GM23248 (cell line): ENCODE data around the gene PEX26. TPM values are rescaled to one million over a fixed set of nuclear protein-coding genes. Genes with fewer than 3 reads are reported as not detected.
"Not testable (repeated sequence)": the region's sequence is repeated elsewhere in the genome, so short reads cannot be mapped to it uniquely, and the experiment has no call there.

Experiments used
- DNase-seq: peaks from one replicate; pipeline ENCODE4 v3.0.0-alpha.2; 2015
- H2AFZ ChIP-seq: fragments of 200-600 bp; sonication (generic); 2 replicates; pipeline ENCODE4 v1.6.1; 2016; ENCODE audit warnings: antibody characterized with exemption
- H3F3A ChIP-seq: fragments of 200-600 bp; sonication (generic); 2 replicates; pipeline ENCODE4 v1.6.1; 2016; ENCODE audit warnings: mild to moderate bottlenecking, antibody characterized with exemption, mixed run types; ENCODE audit not compliant: insufficient read depth
- H3K27ac ChIP-seq: fragments of 200-600 bp; sonication (generic); 2 replicates; pipeline ENCODE4 v1.5.1; 2016; ENCODE audit warnings: mild to moderate bottlenecking
- H3K27me3 ChIP-seq: fragments of 200-600 bp; sonication (generic); replicated peaks from 2 replicates; pipeline ENCODE4 v1.6.1; 2016; ENCODE audit warnings: mild to moderate bottlenecking; ENCODE audit not compliant: insufficient read depth
- H3K36me3 ChIP-seq: fragments of 200-600 bp; sonication (generic); 2 replicates; pipeline ENCODE4 v1.6.1; 2016; ENCODE audit warnings: low read depth, mild to moderate bottlenecking
- H3K4me1 ChIP-seq: fragments of 200-600 bp; sonication (generic); 2 replicates; pipeline ENCODE4 v1.6.1; 2016; ENCODE audit warnings: mild to moderate bottlenecking; ENCODE audit not compliant: insufficient read depth
- H3K4me2 ChIP-seq: fragments of 200-600 bp; sonication (generic); one replicate; pipeline ENCODE4 v1.6.1; 2016; ENCODE audit warnings: mild to moderate bottlenecking; ENCODE audit not compliant: unreplicated experiment
- H3K4me3 ChIP-seq: fragments of 200-600 bp; sonication (generic); 2 replicates; pipeline ENCODE4 v1.5.1; 2016; ENCODE audit warnings: mild to moderate bottlenecking
- H3K79me2 ChIP-seq: fragments of 200-600 bp; sonication (generic); 2 replicates; pipeline ENCODE4 v1.6.1; 2016; ENCODE audit warnings: mild to moderate bottlenecking; ENCODE audit not compliant: insufficient read depth
- H3K9ac ChIP-seq: fragments of 200-600 bp; sonication (generic); 2 replicates; pipeline ENCODE4 v1.6.1; 2016; ENCODE audit warnings: mild to moderate bottlenecking
- H3K9me2 ChIP-seq: fragments of 200-600 bp; sonication (generic); 2 replicates; pipeline ENCODE4 v1.6.1; 2016; ENCODE audit warnings: mixed run types, mild to moderate bottlenecking, moderate library complexity; ENCODE audit not compliant: insufficient read depth
- H3K9me3 ChIP-seq: fragments of 200-600 bp; sonication (generic); one replicate; pipeline ENCODE4 v1.6.1; 2017; ENCODE audit warnings: low read depth
- H4K20me1 ChIP-seq: fragments of 200-600 bp; sonication (generic); 2 replicates; pipeline ENCODE4 v1.6.0; 2016; ENCODE audit not compliant: insufficient read depth
- EZH2 ChIP-seq: fragments of 200-600 bp; sonication (generic); IDR thresholded peaks from 2 replicates; pipeline ENCODE4 v1.6.1; 2018; ENCODE audit warnings: antibody characterized with exemption, mild to moderate bottlenecking; ENCODE audit not compliant: insufficient read depth, poor library complexity, severe bottlenecking
- EZH2phosphoT487 ChIP-seq: fragments of 200-600 bp; sonication (generic); IDR thresholded peaks from 2 replicates; pipeline ENCODE4 v1.6.1; 2018; ENCODE audit warnings: antibody characterized with exemption, moderate library complexity, mild to moderate bottlenecking, low read depth; ENCODE audit not compliant: insufficient read depth
- WGBS, 2 experiments: methylation state at CpG; one replicate each; pipeline ENCODE4 v1.1.6; 2015 to 2017; ENCODE audit warnings: low lambda C conversion rate in 2 of 2, low coverage in 1 of 2; ENCODE audit errors: missing lambda C conversion rate in 2 of 2; 5-methylcytosine and 5-hydroxymethylcytosine counted together
- in situ Hi-C: fragments of 300-500 bp; cut with MboI; formaldehyde crosslinking; loops from 2 replicates; pipeline ENCODE4 v1.15.0; 2020
- polyA plus RNA-seq: library from polyadenylated mRNA; unstranded; fragments of >200 nt; fragmentation: Nextera tagmentation; extraction: Ambion mirVana; gene quantifications from 2 replicates; pipeline ENCODE4 v1.2.1, GENCODE V29; 2016
- total RNA-seq: library from RNA; depleted of rRNA; stranded (reverse); fragments of >200 nt; shearing (Covaris generic); gene quantifications from 2 replicates; pipeline ENCODE4 v1.2.3, GENCODE V29; 2014

The PEX26 gene
- total and polyA plus RNA-seq, 2 experiments from 2014 or later, result 4.7 to 32.2 TPM

DNA sequence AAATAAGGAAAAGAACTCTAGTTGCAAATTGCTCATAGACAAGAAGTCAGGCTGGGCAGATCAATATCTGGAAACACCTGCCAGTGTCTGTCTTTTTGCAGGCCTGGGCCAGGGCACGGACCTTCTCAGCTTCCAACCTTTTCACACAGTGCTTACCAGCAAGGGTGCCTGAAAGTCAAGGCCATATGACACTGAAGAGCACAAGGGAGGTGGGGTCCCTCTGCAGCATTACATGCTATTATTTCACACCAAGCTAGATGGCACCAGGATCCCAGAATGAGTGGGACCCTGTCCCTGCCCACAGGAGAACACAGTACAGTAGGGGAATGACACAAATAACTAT lies 5.9 kb upstream of the PEX26 start:
- no peak for TF ChIP-seq EZH2phosphoT487
- TF ChIP-seq EZH2, result no peak
- Histone ChIP-seq H3K9ac (no peak overlapping the region), H2AFZ (no peak overlapping the region), H3K4me2 (no peak overlapping the region), H3K9me2 (no peaks in the 10 kb centered on the region), H3K27me3 (no peaks in the 10 kb centered on the region), H3K36me3 (no peaks in the 10 kb centered on the region), H3K27ac (no peak overlapping the region), H4K20me1 (no peaks in the 10 kb centered on the region), H3K4me1 (peaks cover 27% of the 10 kb centered on the region), H3K79me2 (peaks cover 4% of the 10 kb centered on the region), H3K9me3 (no peaks in the 10 kb centered on the region), H3F3A (peaks cover 8% of the 10 kb centered on the region; the same call in 1 of the 2 replicates), H3K4me3 (no peak overlapping the region)
- in situ Hi-C loops, result no loop called here
- DNase-seq, result no peak
- WGBS, 2 experiments, result 96 to 100% methylated on average over 1 of the region's 1 CpG

DNA sequence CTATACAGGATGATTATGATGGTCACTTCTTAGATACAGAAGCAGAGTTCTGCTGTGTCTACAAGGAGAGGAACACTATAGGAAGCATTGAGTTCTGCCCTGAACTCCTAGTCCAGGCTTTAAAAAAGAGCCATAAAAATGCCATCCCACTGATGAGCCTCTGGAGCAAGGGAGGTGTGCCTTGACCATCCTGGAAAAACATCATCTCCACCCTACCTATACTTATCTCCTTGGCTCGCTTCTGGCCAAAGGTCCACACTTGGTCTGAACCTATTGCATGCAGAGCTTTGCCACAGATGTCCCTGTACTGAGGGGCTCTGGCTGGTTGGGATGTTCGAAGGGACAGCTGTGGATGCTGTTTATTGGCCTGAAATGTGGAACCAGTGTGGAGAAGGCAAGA lies 4.3 kb upstream of the PEX26 start:
- no peak overlapping the region for H3K27ac ChIP-seq
- H3K9ac ChIP-seq, result no peak overlapping the region
- in situ Hi-C loops, result no loop called here
- H3K4me3 ChIP-seq, result no peak overlapping the region
- WGBS, 2 experiments, result 87 to 89% methylated on average over 2 of the region's 2 CpGs
- no peaks in the 10 kb centered on the region for H3K9me3 ChIP-seq
- H2AFZ ChIP-seq, result no peak overlapping the region
- H3K9me2 ChIP-seq, result no peaks in the 10 kb centered on the region
- no peaks in the 10 kb centered on the region for H3K27me3 ChIP-seq
- H3K4me2 ChIP-seq, result no peak overlapping the region
- H3F3A ChIP-seq, result peaks cover 9% of the 10 kb centered on the region; the same call in 1 of the 2 replicates
- H4K20me1 ChIP-seq, result no peaks in the 10 kb centered on the region
- TF ChIP-seq EZH2phosphoT487 (no peak), EZH2 (no peak)
- no peak for DNase-seq
- H3K79me2 ChIP-seq, result peaks cover 17% of the 10 kb centered on the region
- H3K36me3 ChIP-seq, result no peaks in the 10 kb centered on the region
- peaks cover 17% of the 10 kb centered on the region for H3K4me1 ChIP-seq

DNA sequence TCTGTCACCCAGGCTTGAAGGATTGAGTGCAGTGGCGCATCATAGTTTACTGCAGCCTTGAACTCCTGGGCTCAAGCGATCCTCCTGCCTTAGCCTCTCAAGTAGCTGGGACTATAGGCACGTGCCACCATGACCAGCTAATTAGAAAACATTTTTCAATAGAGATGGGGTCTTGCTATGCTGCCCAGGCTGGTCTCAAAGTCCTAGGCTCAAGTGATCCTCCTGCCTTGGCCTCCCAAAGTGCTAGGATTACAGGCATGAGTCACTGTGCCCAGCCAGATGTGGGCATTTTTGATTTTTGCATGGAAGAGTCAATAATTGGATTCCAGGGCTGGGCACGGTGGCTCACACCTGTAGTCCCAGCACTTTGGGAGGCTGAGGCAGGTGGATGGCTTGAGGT lies 3.9 kb upstream of the PEX26 start:
- 95 to 100% methylated on average over 4 of the region's 4 CpGs for WGBS, 2 experiments
- H3K9me2 ChIP-seq, H2AFZ ChIP-seq, H3K9ac ChIP-seq, H3K36me3 ChIP-seq, in situ Hi-C loops, H3K9me3 ChIP-seq, H3F3A ChIP-seq, H3K4me2 ChIP-seq, H3K27me3 ChIP-seq, H3K4me3 ChIP-seq, H4K20me1 ChIP-seq, H3K27ac ChIP-seq, DNase-seq: not testable (repeated sequence)
- Histone ChIP-seq H3K79me2 (peaks cover 21% of the 10 kb centered on the region), H3K4me1 (peaks cover 14% of the 10 kb centered on the region)

DNA sequence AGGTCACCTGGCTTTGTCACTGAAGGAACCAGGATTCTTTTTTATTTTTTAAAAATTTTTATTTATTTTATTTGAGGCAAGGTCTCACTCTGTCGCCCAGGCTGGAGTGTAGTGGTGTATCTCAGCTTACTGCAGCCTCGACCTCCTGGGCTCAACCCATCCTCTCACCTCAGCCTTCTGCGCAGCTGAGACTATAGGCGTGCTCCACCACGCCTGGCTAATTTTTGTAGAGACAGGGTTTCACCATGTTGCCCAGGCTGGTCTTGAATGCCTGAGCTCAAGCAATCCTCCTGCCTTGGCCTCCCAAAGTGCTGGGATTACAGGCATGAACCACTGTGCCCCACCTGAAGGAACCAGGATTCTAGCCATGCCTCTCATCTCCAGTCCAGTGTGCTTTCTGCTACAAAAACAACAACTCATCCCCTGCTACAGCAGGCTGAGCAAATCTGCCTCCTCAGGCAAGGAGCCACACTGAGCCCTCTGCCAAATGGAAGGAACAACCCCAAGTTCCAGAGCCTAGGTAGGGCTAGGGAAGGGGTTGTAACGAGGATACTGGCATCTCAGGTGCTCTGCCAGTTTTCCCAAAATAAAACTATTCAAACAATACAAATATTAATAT lies 2.6 kb upstream of the PEX26 start:
- Histone ChIP-seq H3K4me2 (no peak overlapping the region), H2AFZ (peak overlapping the region; percentile 15), H3K9ac (no peak overlapping the region), H3K79me2 (peaks cover 34% of the 10 kb centered on the region), H3K9me2 (no peaks in the 10 kb centered on the region), H3K27ac (no peak overlapping the region), H3K4me3 (no peak overlapping the region), H3K36me3 (no peaks in the 10 kb centered on the region), H3K9me3 (no peaks in the 10 kb centered on the region), H3K4me1 (peaks cover 16% of the 10 kb centered on the region), H4K20me1 (no peaks in the 10 kb centered on the region), H3F3A (peaks cover 9% of the 10 kb centered on the region; the same call in 1 of the 2 replicates), H3K27me3 (no peaks in the 10 kb centered on the region)
- in situ Hi-C loops, result no loop called here
- 79 to 82% methylated on average over 6 of the region's 6 CpGs for WGBS, 2 experiments
- TF ChIP-seq EZH2phosphoT487, result no peak
- TF ChIP-seq EZH2, result no peak
- DNase-seq, result no peak
